Adrenal gland (tissue), 5 donors: ENCODE results near the gene CCDC9.

ENCODE experiments used
- POLR2A ChIP-seq, 2 donors: fragments of 450-650 bp; IDR thresholded peaks; one replicate each; pipeline ENCODE4 v1.6.1; 2017; ENCODE audit warnings: antibody characterized with exemption in 2 of 2, mild to moderate bottlenecking in 2 of 2, moderate library complexity in 1 of 2
- TF ChIP-seq, protein P1 (sequence below), 6 experiments: fragments of 450-650 bp in 4 of 6; fragments of 200-600 bp in 2 of 6; sonication (generic) in 1 of 6; IDR thresholded peaks; 1 replicate in 5 of 6; 2 replicates in 1 of 6; pipeline versions ENCODE4 v1.5.1 to v1.8.0; 2016 to 2021; ENCODE audit warnings: antibody characterized with exemption in 6 of 6, mild to moderate bottlenecking in 2 of 6, moderate library complexity in 1 of 6
- donor health status: DM: no; HTN: no; CAD: no.

DNA sequence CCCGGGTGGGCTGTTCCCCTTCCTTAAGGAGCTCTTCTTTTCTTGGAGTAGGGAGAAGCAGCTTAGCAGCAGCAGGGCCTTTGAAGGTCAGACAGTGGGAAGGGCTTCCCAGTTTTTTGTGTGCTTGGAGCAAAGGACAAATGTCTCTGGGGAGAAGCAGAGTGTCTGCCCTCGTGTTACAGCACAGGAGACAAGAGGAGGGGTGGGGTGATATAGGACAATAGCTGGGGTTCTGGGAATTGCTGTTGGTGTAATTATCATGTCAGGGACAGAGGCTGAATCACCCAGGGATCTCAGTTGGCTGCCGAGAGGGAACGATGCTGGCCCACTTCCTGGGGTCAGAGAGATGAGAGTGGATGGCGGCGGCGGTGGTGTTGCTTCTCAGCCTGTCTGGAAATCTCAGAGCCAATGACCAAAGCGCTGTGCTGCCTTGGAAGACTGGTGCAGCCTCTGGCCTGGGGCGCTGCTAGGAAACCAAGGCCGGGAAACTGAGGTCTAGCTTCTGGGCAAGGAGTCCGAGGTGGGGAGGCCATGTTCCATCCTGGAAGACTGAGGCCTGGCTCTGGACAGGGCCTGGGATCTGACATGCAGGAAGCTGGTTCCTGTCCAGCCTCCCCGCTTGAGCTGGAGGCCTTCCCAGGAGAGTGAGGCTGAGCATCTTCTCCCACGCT, 19.6 kb downstream of the CCDC9 start:
- TF ChIP-seq, protein P1, sequence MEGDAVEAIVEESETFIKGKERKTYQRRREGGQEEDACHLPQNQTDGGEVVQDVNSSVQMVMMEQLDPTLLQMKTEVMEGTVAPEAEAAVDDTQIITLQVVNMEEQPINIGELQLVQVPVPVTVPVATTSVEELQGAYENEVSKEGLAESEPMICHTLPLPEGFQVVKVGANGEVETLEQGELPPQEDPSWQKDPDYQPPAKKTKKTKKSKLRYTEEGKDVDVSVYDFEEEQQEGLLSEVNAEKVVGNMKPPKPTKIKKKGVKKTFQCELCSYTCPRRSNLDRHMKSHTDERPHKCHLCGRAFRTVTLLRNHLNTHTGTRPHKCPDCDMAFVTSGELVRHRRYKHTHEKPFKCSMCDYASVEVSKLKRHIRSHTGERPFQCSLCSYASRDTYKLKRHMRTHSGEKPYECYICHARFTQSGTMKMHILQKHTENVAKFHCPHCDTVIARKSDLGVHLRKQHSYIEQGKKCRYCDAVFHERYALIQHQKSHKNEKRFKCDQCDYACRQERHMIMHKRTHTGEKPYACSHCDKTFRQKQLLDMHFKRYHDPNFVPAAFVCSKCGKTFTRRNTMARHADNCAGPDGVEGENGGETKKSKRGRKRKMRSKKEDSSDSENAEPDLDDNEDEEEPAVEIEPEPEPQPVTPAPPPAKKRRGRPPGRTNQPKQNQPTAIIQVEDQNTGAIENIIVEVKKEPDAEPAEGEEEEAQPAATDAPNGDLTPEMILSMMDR (IDR thresholded peaks at IDR 0.05): no peak
- TF ChIP-seq POLR2A (IDR thresholded peaks at IDR 0.05): peak in 1 of 2 donors; percentile 76
